ENCODE results near the gene HACE1.
A peak's percentile ranks its signal among the peaks of the same experiment; 100 is the strongest.

Gene HACE1

DNA sequence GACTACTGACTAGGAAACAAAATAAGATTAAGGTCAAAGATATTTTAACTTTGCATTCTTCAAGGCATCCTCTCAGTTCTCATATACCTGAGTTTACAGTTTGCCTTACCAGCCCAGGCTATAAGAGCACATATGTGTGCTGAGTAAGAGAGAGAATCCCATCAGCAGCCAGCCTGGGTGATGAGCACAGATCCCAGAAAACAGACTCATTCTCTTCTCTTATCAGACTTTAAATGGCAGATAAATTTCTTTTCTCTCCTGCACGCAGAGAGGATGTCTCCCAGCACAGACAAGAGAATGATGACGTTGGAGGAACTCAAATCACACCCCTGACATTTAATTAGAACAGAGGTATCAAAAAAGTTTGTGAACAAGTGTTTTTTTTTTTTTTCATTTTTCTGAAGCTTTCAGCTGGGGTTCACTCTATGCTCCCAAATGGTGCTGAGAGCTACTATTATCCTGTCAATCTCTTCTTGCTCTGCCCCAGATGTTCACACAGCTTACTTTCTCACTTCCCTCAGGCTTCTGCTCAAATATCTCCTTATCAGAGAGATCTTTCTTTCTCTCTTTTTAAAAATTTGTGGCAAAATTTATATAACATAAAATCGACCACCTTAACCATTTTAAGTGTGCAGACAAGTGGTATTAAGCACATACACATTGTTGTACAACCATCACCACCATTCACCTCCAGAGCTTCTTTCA is 22.4 kb upstream of the HACE1 start:
- H3K4me1 ChIP-seq (ENCODE audit: control insufficient read depth, low read length), result no peaks in the 10 kb centered on the region
- H4K20me1 ChIP-seq (ENCODE audit: control insufficient read depth, insufficient read depth, low read depth, low read length), result no peaks in the 10 kb centered on the region
- no peaks in the 10 kb centered on the region for H3F3A ChIP-seq (ENCODE audit: control insufficient read depth, insufficient read depth)
- H3K36me3 ChIP-seq (ENCODE audit: control insufficient read depth, low read length), result no peaks in the 10 kb centered on the region
- H3K27me3 ChIP-seq (ENCODE audit: control insufficient read depth, low read length), result no peaks in the 10 kb centered on the region
- no peak overlapping the region for H3K4me3 ChIP-seq (ENCODE audit: low read length)
- H3K27ac ChIP-seq (ENCODE audit: low read depth, low read length), result no peak overlapping the region
- TF ChIP-seq, protein P1, sequence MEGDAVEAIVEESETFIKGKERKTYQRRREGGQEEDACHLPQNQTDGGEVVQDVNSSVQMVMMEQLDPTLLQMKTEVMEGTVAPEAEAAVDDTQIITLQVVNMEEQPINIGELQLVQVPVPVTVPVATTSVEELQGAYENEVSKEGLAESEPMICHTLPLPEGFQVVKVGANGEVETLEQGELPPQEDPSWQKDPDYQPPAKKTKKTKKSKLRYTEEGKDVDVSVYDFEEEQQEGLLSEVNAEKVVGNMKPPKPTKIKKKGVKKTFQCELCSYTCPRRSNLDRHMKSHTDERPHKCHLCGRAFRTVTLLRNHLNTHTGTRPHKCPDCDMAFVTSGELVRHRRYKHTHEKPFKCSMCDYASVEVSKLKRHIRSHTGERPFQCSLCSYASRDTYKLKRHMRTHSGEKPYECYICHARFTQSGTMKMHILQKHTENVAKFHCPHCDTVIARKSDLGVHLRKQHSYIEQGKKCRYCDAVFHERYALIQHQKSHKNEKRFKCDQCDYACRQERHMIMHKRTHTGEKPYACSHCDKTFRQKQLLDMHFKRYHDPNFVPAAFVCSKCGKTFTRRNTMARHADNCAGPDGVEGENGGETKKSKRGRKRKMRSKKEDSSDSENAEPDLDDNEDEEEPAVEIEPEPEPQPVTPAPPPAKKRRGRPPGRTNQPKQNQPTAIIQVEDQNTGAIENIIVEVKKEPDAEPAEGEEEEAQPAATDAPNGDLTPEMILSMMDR (IDR thresholded peaks at IDR 0.05; ENCODE audit: low read depth, low read length, poor library complexity, severe bottlenecking), result no peak
- H3K79me2 ChIP-seq (ENCODE audit: control insufficient read depth, low read length), result no peaks in the 10 kb centered on the region
- no peak overlapping the region for H3K4me2 ChIP-seq (ENCODE audit: low read length)
- H3K9me3 ChIP-seq (ENCODE audit: control insufficient read depth, insufficient read depth, low read length), result no peaks in the 10 kb centered on the region
- no peaks in the 10 kb centered on the region for H3K9me2 ChIP-seq (replicated peaks; ENCODE audit: control insufficient read depth, low read length)

GRCh38 chr6:104862456-104862855 is 2.7 kb upstream of the HACE1 start:
- Histone ChIP-seq H3K27ac (ENCODE audit: low read depth, low read length) (no peak overlapping the region), H3K36me3 (ENCODE audit: control insufficient read depth, low read length) (no peaks in the 10 kb centered on the region), H4K20me1 (ENCODE audit: control insufficient read depth, insufficient read depth, low read depth, low read length) (0 out of 2 replicates have a peak, but pooled peaks cover 4% of the 10 kb centered on the region), H3K9me3 (ENCODE audit: control insufficient read depth, insufficient read depth, low read length) (no peaks in the 10 kb centered on the region), H3K4me2 (ENCODE audit: low read length) (no peak overlapping the region), H3K79me2 (ENCODE audit: control insufficient read depth, low read length) (peaks cover 13% of the 10 kb centered on the region), H3K9me2 (replicated peaks; ENCODE audit: control insufficient read depth, low read length) (no peaks in the 10 kb centered on the region), H3K4me1 (ENCODE audit: control insufficient read depth, low read length) (peaks cover 13% of the 10 kb centered on the region), H3F3A (ENCODE audit: control insufficient read depth, insufficient read depth) (no peaks in the 10 kb centered on the region), H3K4me3 (ENCODE audit: low read length) (no peak overlapping the region), H3K27me3 (ENCODE audit: control insufficient read depth, low read length) (no peaks in the 10 kb centered on the region)
- no peak for TF ChIP-seq EZH2phosphoT487 (IDR thresholded peaks at IDR 0.05; ENCODE audit: borderline replicate concordance, low read length)
- TF ChIP-seq, protein P1 (IDR thresholded peaks at IDR 0.05; ENCODE audit: low read depth, low read length, poor library complexity, severe bottlenecking), result no peak

DNA sequence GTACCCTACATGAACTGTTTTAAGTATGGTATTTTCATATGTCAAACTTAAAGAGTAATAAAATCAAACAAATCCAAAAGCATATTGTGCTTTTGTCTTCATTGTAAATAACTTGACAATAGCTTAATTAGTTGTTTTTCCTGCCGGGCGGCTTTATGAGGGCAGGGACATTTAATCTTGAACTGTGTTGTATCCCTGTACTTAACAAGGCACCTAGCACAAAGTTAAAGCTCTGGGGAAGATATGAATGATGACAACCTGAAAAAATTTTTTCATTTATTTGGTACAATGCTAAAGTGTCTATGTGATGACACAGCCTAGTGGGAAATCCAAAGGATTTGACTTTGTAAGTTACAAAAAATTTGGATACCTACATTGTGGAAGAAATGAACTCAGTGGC is 502 bp upstream of the HACE1 start:
- Histone ChIP-seq H3K9me3 (ENCODE audit: control insufficient read depth, insufficient read depth, low read length) (no peaks in the 10 kb centered on the region), H3F3A (ENCODE audit: control insufficient read depth, insufficient read depth) (no peaks in the 10 kb centered on the region), H4K20me1 (ENCODE audit: control insufficient read depth, insufficient read depth, low read depth, low read length) (0 out of 2 replicates have a peak, but pooled peaks cover 4% of the 10 kb centered on the region), H3K36me3 (ENCODE audit: control insufficient read depth, low read length) (no peaks in the 10 kb centered on the region), H3K4me2 (ENCODE audit: low read length) (peak overlapping the region; percentile 91), H3K9me2 (replicated peaks; ENCODE audit: control insufficient read depth, low read length) (no peaks in the 10 kb centered on the region), H3K27me3 (ENCODE audit: control insufficient read depth, low read length) (no peaks in the 10 kb centered on the region), H3K4me1 (ENCODE audit: control insufficient read depth, low read length) (peaks cover 13% of the 10 kb centered on the region), H3K4me3 (ENCODE audit: low read length) (peak overlapping the region; percentile 82), H3K27ac (ENCODE audit: low read depth, low read length) (no peak overlapping the region), H3K79me2 (ENCODE audit: control insufficient read depth, low read length) (peaks cover 17% of the 10 kb centered on the region)
- TF ChIP-seq, protein P1 (IDR thresholded peaks at IDR 0.05; ENCODE audit: low read depth, low read length, poor library complexity, severe bottlenecking), result no peak
- TF ChIP-seq EZH2phosphoT487 (IDR thresholded peaks at IDR 0.05; ENCODE audit: borderline replicate concordance, low read length), result no peak
